Right atrium auricular region (tissue), 2 donors: ENCODE data around the gene PCGF3. TPM values are rescaled to one million over a fixed set of nuclear protein-coding genes. Genes with fewer than 3 reads are reported as not detected.

ENCODE experiments used
- DNase-seq: peaks from one replicate; pipeline ENCODE4 v3.0.0-alpha.2; 2019; ENCODE audit warnings: low spot score
- H3K27ac ChIP-seq, 2 donors: fragments of 200-600 bp; sonication (generic); 1 replicate in 1 of 2; 2 replicates in 1 of 2; pipeline ENCODE4 v1.5.1; 2016 to 2019
- H3K27me3 ChIP-seq, 2 donors: fragments of 200-600 bp; sonication (generic); one replicate each; pipeline versions ENCODE4 v1.5.1 to v1.6.0; 2017 to 2019
- H3K36me3 ChIP-seq: fragments of 200-600 bp; sonication (generic); one replicate; pipeline ENCODE4 v1.5.1; 2016
- H3K4me1 ChIP-seq, 2 donors: fragments of 200-600 bp; sonication (generic); one replicate each; pipeline versions ENCODE4 v1.5.1 to v1.6.0; 2017 to 2019
- H3K4me3 ChIP-seq, 2 donors: fragments of 200-600 bp; sonication (generic); 1 replicate in 1 of 2; 2 replicates in 1 of 2; pipeline ENCODE4 v1.5.1; 2017 to 2019; ENCODE audit warnings: mild to moderate bottlenecking in 1 of 2, moderate library complexity in 1 of 2
- H3K9me3 ChIP-seq, 2 donors: fragments of 200-600 bp; sonication (generic); one replicate each; pipeline ENCODE4 v1.5.1; 2019
- CTCF ChIP-seq, 2 donors: fragments of 200-600 bp; sonication (generic); IDR thresholded peaks; one replicate each; pipeline ENCODE4 v1.5.1; 2019; ENCODE audit warnings: antibody characterized with exemption in 2 of 2
- total RNA-seq, 2 donors: library from RNA; depleted of rRNA; stranded (reverse); fragments of >200 nt; gene quantifications; one replicate each; pipeline ENCODE4 v1.1.0, GENCODE V29; 2016

Gene PCGF3
- total RNA-seq, 2 donors from 2014 or later = 17.9 to 22.6 TPM

DNA sequence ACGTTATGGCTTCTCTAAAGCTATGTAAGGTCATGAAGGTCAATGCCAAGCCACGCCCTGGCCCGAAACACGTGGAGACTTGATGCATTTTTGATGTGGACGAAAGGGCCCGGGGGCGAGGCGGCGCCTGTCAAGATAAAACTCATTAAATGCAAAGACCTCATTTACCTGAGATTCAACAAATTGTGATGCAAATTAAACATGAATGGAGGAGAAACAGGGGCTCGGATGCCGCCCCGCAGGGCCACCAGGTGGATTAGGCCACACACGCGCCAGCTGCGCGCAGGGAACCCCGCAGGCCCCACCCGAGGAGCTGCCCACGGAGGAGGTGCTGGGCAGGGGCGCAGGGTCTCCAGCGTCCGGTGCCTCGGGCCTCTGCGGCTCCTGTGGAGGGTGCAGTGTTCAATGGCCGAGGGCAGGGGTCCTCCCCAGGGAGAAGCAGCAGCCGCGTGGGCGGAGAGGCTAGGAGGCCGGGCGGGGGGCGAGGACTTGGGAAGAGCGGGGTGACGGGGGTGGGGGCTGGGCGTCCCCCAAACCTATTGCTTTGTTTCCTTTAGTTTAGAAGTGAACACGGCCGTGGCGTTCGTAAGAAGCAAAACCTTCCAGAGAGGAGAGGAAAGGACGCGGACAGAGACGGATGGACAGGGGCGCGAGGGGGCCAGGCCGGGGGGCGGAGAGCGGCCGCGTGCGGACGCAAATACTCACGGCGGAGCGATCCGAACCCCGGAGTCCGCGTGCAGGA, 79.9 kb downstream of the PCGF3 start:
- Histone ChIP-seq H3K4me3 (peak overlapping the region; percentile 36 to 56), H3K36me3 (no peaks in the 10 kb centered on the region), H3K4me1 (peaks cover 0 to 34% of the 10 kb centered on the region in 2 donors), H3K27ac (peak overlapping the region; percentile 53 to 58), H3K27me3 (peaks cover 11 to 24% of the 10 kb centered on the region in 2 donors), H3K9me3 (no peaks in the 10 kb centered on the region)
- no peak for TF ChIP-seq CTCF (IDR thresholded peaks at IDR 0.05)
- DNase-seq = no peak

- H3K27ac ChIP-seq = peak overlapping the region; percentile 53 to 58
- peaks cover 12 to 24% of the 10 kb centered on the region in 2 donors for H3K27me3 ChIP-seq
- no peak for DNase-seq
- H3K4me1 ChIP-seq = peaks cover 0 to 28% of the 10 kb centered on the region in 2 donors
- no peaks in the 10 kb centered on the region for H3K36me3 ChIP-seq
- no peaks in the 10 kb centered on the region for H3K9me3 ChIP-seq
- H3K4me3 ChIP-seq = peak overlapping the region; percentile 36 to 56
- no peak for TF ChIP-seq CTCF (IDR thresholded peaks at IDR 0.05)
Observed at GRCh38 chr4:786074-786741, 80.6 kb downstream of the PCGF3 start.

GRCh38 chr4:786861-787300, 81.2 kb downstream of the PCGF3 start:
- Histone ChIP-seq H3K4me3 (peak overlapping the region; percentile 36 to 56), H3K27me3 (peaks cover 14 to 27% of the 10 kb centered on the region in 2 donors), H3K4me1 (peaks cover 0 to 30% of the 10 kb centered on the region in 2 donors), H3K36me3 (no peaks in the 10 kb centered on the region), H3K27ac (peak overlapping the region; percentile 53 to 58), H3K9me3 (no peaks in the 10 kb centered on the region)
- no peak for DNase-seq
- no peak for TF ChIP-seq CTCF (IDR thresholded peaks at IDR 0.05)

DNA sequence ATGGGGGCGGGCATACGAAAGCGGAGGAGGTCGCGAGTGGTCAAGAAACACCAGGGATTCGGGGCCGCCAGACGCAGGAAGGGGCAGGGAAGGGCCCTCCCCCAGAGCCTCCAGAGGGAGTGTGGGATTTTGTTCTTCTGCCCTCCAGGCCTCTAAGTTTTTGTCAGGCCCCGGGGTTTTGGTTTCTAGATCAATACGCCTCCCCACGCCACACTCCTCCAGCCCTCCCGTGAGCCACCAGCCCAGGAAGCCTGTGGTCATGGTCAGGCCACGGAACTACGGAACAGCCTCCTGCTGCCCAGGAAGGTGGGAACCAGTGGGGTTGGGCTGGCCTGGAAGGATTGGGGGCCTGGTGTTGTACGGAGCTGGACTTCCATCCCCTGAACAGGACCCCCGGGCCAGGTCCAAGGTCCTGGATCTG, 81.9 kb downstream of the PCGF3 start:
- DNase-seq = no peak
- no peak overlapping the region for H3K4me3 ChIP-seq
- H3K9me3 ChIP-seq = no peaks in the 10 kb centered on the region
- peaks cover 0 to 32% of the 10 kb centered on the region in 2 donors for H3K4me1 ChIP-seq
- peaks cover 14 to 32% of the 10 kb centered on the region in 2 donors for H3K27me3 ChIP-seq
- no peaks in the 10 kb centered on the region for H3K36me3 ChIP-seq
- no peak overlapping the region for H3K27ac ChIP-seq
- TF ChIP-seq CTCF (IDR thresholded peaks at IDR 0.05) = no peak

GRCh38 chr4:788006-788635, 82.5 kb downstream of the PCGF3 start:
- no peak overlapping the region for H3K4me3 ChIP-seq
- H3K4me1 ChIP-seq = peaks cover 0 to 26% of the 10 kb centered on the region in 2 donors
- no peak for TF ChIP-seq CTCF (IDR thresholded peaks at IDR 0.05)
- no peak overlapping the region for H3K27ac ChIP-seq
- no peaks in the 10 kb centered on the region for H3K36me3 ChIP-seq
- H3K27me3 ChIP-seq = peaks cover 14 to 32% of the 10 kb centered on the region in 2 donors
- no peak for DNase-seq
- no peaks in the 10 kb centered on the region for H3K9me3 ChIP-seq
